GM21717 (cell line): ENCODE data around the gene OSBPL5.
A peak's percentile ranks its signal among the peaks of the same experiment; 100 is the strongest.

Source experiments
- ATAC-seq: cut with Tn5 transposase; IDR thresholded peaks from one replicate; pipeline ENCODE4 v1.9.1; 2021; ENCODE audit warnings: mild to moderate bottlenecking, moderate library complexity; ENCODE audit not compliant: unreplicated experiment

The OSBPL5 gene

DNA sequence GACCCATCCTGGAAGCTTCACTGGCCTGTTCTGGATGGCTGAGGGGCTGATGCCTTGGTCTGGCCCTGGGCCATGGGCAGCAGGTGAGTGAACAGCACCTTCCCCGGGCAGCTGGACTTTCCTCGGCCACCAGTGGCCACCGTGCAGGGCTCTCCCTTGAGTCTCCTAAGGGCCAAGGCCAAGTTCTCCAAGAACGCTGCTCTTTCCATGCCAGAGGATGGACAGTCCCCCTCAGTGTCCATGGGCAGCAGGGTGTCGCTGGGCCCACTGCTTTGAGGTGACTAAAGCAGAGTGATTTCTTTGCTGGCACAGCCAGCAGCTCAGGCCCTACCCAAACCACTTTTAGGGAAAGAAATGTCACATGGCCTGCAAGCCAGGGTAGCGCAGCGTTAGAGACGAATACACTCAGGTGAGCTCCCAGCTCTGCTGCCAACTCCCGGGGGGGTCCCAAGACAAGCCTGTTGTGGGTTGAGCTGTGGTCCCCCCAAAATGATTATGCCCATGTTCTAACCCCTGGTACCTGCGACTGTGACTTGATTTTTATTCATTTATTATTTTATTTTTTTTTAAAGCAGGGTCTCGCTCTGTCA lies 104.6 kb downstream of the OSBPL5 start:
- no peak for ATAC-seq

DNA sequence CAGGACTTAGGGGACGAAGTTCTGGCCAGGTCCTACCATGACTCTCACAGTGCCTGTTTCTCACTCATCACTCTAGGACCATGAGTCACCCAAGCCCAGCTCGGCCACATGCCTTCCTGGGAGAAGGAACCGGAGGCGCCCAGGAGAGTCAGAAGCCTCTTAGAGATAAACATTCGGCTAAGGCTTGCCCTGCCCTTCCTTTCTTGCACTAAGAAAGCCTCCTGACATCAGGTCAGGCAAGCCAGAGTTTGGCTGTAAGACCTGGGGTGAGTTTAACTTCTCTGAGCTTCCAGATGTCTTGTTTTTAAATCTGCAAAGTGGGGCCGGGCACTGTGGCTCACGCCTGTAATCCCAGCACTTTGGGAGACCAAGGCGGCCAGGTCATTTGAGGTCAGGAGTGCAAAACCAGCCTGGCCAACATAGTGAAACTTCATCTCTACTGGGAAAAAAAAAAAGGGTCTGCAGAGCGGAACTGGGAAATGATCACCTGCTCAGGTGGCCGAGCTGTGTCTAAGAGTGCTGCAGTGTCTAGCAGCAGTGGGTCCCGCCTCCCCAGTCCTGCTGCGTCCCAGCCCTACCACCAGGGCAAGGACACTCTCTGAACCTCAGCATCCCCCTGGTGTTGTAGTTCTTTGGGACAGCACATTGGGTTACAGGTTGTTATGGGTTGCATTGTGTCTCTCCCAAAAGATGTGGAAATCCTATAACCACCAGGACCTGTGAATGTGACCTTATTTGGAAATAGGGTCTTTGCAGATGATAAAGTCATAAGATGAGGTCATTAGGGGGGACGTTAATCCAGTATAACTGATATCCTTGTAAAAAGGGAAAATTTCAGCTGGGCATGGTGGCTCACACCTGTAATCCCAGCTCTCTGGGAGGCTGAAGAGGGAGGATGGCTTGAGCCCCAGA lies 106.1 kb downstream of the OSBPL5 start:
- ATAC-seq = no peak

DNA sequence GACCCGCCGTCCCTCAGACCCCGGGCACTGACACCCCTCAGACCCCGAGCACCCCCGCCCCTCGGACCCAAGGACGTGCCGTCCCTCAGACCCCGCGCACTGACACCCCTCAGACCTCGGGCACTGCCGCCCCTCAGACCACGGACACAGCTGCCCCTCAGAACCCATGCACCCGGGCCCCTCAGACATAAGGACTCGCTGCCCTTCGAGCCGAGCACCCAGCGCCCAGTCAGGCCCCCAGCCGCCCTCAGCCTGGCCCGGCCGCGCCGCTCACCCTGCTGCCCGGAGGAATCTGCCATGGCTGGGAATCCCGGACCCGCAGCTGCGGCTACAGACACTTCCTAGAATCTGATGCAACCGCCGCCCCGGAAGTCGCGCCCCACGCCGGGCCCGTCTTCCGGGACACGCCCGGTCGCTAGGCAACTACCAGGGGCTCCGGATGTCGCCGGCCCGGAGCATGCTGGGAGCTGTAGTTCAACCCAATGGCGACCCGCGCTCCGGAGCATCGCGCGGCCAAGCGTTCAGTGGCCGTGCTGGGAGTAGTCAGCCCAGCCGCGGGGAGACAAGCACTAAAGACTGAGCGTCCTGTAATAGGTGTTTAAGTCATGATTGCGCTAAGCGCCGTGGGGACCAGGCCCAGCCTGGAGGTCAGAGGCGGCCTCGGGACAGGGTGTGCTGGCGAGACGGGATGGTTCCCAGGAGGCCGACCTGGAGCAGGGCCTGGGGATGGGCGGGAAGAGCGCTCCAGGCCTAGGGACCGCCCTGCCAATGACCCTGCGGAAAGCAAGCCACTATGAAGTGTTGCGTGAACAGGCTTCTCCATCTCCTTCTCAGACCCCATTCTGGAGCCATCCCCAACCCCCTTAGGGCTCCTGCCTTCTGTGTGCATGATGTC lies 107.8 kb downstream of the OSBPL5 start, which contains the start of gene CARS1:
Gene CARS1, minus strand, starts transcription at position 355 of the 895 bp plus-strand sequence. Its CDS starts 56 bp downstream, at position 299.
- peak; percentile 93 for ATAC-seq

DNA sequence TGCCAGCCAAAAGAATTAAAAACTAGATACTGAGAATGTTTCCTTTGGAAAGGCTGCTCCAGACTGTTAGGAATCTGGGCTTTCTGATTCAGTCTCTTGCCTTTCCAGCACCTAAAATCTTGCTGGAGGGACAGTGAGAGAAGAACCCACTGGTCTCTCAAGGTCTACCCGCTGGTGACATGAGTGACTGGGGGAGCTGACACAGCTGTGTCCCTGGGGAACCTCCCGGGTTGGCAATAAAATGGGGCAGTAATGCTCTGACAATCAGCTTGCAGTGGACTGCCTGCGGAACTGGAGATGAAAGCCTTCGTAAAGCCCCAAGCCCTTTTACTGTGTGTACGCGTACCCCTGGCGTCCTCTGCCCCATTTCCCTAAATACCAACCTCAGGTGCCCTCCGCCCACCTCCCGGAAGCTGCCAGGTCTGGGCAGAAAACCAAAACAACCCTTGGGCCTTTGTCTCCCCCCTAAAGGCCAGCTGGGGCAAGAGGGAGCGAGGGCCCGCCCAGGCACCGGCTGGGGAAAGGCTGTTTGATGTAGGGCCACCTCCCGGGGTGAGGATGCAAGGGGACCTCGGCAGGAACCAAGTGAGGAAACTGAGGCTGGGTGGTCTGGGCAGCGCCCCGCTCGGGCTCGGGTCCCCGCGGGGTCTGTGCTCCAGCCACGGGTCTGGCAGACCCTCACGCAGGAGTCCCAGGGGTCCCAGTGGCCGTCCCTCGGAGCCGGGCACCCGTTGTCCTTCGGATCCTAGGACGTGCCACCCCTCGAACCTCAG lies 108.6 kb downstream of the OSBPL5 start:
- ATAC-seq = no peak

GRCh38 chr11:3055891-3056290 lies 109.2 kb downstream of the OSBPL5 start:
- no peak for ATAC-seq

GRCh38 chr11:3052567-3052966 lies 112.5 kb downstream of the OSBPL5 start:
- ATAC-seq = no peak

DNA sequence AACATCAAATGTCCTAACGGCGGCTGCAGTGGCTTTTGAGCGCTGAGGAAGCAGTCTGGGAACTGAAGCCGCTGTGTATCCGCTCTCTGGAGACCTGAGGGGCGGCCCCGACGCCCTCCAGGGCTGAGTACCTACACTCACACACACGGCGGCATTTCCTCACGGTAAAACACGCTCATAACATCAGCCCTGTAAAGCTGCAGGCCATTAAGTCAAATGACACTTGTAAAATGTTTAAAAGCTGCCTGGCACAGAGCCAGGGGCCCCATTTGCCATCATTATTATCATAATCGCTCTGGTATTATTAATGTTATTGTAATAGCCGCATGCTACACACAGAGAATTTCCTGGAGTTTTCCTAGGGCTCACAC lies 113.0 kb downstream of the OSBPL5 start:
- ATAC-seq = no peak

DNA sequence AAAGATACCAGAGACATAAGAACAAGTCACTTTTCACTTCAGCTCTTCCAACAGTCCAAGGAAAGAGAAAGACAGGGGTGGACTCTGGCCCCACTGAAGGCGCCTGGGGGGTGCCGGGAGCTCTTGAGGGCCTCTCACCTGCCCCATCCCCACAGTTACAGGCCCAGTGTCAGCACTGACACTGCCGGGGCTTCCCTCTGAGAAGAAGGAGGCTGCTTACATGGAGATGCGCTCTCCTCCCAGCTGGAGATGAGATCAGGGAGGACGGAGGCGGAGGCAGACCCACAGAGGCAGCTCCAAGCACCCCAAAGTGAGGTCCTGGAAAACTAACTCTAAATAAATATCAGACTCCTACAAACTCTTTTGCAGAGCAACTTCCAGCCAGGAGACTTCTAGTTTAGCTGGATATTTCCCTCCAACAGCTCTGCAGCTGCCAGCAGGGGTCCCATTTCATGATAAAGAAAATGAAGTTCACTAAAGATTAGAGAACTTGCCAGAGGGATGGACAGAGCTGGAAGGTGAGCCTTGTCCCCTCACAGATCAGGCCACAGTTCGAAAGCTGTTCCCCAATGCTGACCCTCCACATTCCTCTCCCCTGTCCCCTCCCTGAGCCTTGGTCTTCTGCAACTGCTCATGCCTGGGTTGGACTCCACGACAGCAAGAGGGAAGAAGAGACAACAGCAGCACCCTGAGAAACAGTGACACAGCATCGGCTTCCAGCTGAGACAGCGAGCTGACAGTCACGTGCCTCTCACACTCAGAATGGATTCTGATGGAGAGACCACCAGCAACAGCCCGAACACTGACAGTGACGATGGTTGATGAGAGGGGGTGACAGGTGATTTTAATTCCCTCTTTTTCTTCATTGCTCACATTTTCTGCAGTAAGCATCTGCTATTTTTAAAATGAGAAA lies 113.7 kb downstream of the OSBPL5 start:
- ATAC-seq = no peak

GRCh38 chr11:3050386-3051195 lies 114.5 kb downstream of the OSBPL5 start:
- no peak for ATAC-seq

DNA sequence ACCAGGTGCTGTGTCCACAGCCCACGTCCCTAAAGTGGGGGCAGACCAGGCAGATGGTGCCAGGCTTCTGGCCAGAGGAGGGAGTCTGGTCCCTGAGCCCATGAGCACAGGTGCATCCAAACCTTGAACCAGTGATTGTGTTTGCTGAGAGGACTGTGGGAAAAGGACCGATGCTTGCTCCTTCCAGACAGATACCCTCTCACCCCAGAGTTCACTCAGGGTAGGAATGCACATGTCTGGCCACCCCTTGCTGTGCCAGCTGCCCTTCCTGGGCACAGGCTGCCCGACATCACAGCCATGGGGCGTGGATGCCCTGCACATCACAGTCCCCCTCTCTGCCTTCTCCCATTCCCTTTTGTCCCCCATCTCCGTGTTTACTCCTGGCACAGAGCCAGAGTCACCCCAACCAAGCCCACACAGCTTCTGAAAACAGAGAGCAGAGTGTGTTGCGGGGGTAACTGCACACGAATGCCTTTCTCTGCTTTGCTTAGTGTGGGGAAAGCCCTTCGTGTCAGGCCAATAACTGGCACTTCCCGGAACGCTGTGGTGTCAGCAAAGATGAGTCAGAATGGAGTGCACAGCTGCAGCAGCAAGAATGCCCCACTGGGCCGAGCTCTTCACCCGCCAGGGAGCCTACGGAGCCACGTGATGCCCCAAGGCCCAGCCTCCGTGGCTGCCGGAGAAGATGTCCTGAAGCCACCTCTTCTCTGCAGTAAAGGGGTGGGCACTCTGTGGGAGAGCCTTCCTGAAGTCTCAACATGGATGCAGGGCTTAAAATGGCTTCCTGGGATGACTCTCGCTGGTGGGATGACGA lies 115.5 kb downstream of the OSBPL5 start:
- peak; percentile 92 for ATAC-seq

- ATAC-seq = no peak
Observed at GRCh38 chr11:3047637-3048036, 117.5 kb downstream of the OSBPL5 start.

DNA sequence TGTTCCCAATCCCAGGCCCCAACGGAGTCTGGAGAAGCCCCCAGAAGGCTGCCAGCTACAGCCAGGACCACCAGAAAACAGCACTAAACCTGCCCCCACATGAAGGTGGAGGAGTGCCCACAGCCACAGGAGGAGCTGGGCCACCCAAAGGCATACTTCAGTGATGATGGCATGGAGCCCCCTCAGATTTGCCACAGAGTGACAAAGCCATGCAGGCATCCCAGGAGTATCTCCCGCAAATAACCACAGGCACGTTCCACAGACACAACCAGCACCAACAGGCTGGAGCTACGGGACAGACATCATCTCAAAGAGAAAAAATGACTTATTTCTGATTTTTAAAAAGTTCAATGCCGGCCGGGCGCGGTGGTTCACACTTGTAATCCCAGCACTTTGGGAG lies 118.5 kb downstream of the OSBPL5 start:
- ATAC-seq = no peak

- no peak for ATAC-seq
Observed at GRCh38 chr11:3046190-3046589, 118.9 kb downstream of the OSBPL5 start.

DNA sequence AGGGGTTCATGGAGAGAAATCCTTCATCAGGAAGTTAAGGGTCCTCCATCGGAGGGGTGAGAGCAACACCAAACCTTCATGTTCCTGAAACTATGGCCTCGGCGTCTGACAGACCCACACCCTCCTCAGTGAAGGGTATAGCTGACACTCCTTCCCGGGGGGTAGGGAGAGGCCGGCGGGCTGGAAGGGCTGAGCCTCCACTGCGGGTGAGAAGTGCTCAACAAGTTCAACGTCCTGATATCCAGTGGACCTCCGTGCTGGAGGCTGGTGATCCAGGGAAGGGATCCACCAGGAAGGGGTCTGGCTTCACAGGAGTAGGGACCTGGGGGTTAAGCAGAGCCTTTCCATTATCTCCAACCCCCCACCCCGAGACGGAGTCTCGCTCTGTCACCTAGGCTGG lies 120.2 kb downstream of the OSBPL5 start:
- ATAC-seq = no peak

- ATAC-seq = no peak
Observed at GRCh38 chr11:3044004-3044403, 121.1 kb downstream of the OSBPL5 start.

DNA sequence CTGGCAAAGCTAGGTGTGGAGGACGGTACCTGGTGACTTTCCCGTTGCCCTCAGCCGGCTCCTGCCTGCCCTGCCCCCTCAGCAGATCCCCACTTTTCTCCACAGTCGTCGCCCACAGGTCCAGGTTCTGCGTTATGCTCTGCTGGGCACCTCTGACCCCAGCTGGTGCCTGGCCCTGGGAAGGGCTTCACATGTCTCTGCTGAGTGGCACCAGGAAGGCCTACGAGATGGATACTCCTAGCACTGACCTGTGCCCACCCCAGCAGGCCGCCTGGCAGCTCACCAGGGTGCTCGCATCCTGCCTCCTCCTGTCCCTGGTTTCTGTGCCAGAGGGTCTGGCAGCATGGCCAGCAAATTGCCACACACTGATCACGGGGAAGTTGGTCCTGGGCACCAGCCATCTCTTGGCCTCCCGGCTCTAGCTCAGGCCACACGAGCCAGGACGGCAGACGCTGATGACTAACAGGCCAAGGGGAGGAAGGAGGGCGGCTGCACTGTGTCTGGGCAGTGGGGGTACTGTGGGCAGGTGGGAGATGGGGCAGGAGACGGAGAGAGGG lies 121.7 kb downstream of the OSBPL5 start:
- ATAC-seq = no peak

GRCh38 chr11:3042496-3043314 lies 122.4 kb downstream of the OSBPL5 start:
- no peak for ATAC-seq
